Measurements from ENCODE around the gene TNC.
A peak's percentile ranks its signal among the peaks of the same experiment; 100 is the strongest.

Gene TNC

DNA sequence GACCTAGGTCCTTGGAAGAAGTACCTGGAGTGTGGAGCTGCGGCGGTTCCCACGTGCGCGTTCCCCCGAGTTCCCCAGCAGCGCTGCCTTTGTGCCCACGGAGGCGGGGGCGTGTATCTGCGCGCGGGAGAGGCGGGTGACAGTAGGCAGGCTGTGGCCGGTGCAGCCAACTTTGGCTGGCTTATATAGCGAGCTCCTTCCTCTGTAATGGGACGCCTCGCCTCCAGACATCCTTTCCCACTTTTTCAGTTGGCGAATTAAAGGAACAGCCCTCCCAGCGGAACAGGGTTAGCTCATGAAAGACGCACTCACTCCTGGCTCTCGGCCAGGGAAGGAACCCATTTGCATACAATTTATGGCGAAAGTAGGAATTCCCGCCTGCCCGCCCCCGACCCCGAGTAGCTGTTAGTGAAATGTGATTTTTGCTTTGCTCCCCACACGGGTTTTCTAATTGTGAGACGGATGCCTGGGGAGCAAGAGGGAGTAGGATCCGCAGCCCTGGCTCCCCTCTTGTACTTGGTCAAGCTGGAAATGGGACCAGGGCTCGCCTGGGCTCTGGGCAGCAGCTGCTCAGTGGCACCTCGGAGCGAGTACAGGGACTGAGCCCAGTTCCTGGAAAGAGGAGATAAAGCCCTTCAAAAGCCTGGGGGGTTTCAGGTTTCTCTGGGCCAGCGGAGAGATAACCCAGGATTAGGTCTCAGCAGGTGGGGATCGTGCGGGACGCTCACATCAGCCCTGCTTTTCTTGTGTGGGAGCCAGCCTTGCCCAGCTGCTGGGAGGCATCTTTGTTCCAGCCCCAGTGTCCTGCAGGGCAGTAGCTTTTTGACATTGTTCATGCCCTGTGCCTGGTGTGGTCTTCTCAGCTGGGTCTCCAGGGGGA is at the start of gene TNC:
TNC (minus strand) TSS at position 159 of the 880 bp plus-strand sequence. CDS start 27,139 bp downstream, outside the sequence.
- peak; percentile 95 for DNase-seq (ENCODE audit: low read depth)

DNA sequence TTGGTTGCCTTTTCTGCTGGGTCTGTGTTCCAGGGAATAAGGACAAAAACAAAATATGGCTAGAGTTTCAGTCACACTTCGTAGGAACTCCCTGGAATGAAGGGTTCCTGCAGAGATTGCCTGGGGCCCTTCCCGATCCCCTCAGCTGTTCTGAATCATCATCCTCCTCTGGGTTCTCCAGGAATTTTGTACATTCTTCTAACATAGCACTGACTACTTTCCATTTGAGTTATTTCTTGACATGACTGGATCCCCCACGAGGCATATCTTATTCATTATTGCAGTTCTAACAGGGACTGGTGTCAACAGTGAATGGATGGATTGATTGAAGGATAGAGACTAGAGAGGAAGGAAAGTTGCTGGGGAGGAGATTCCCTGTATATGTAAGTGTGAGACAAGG is 49.2 kb upstream of the TNC start:
- peak; percentile 96 for DNase-seq (ENCODE audit: low read depth)

DNA sequence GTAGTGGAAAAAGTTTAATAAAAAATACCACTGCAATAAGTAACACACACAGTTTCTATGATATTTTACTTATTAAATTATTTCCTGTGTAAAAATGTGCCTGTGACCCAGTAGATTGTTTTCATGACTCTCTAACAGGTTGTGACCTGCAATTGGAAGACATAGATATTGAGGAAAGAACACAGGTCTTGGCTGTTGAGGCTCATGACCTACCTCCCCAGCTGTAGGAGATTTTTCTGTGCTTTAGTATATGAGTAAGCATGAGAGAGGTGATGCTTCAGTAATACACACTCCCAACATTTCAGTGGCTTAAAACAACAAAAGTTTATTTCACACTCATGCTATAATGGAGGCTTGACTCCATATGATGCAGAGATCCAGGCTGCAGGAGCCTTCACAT is 47.3 kb upstream of the TNC start:
- DNase-seq (ENCODE audit: low read depth): no peak

DNA sequence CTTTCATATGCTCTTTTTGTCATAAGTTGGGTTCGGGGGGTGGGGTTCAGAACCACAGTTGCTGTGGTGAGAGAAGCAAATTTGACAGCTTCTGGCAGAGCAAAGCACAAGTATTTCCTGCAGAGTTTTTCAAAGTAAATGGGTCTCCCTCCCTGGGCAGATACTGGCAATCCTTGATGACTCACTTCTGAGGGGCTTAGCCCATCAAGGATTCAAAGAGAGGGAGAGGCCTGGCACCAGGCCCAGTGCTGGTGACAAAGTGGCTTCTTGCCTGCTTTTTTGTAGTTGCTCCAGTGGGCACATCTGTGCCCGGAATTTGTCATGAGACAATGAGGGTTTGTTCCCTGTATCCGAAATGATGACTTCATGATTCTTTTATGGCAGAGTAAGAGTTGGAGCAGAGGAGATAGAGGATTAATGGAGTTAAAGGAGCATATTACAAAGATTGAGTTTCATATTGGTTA is 46.6 kb upstream of the TNC start:
- peak; percentile 66 for DNase-seq (ENCODE audit: low read depth)

DNA sequence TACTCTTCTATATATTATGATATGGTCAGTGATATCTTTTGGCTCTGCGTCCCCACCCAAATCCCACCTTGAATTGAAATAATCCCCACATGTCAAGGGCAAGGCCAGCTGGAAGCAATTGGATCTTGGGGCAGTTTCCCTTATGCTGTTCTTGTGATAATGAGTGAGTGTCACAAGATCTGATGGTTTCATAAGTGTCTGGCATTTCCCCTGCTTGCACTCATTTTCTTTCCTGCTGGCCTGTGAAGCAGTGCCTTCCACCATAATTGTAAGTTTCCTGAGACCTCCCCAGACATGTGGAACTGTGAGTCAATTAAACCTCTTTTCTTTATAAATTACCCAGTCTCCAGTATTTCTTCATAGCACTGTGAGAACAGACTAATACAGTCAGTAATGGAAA is 45.0 kb upstream of the TNC start:
- DNase-seq (ENCODE audit: low read depth): no peak

DNA sequence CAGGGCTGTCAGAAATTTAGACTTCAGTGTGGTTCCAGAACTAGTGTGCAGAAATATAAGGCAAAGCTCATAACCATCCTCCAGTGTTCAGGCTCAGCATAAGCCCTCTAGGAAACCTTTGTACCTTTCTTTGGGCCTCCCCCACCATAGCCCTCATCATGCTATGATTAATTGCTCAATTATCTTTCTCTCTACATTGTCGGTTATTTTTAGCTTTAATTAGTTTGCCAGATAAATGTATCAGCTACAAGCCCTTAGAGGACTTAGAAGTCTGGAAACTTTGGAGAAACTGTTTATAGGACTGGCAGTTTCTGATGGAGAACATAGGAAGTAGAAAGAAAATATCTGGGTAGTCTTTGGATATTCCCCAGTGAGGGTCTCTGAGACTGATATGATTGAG is 43.5 kb upstream of the TNC start:
- DNase-seq (ENCODE audit: low read depth): no peak

GRCh38 chr9:115158661-115159481 is 40.9 kb upstream of the TNC start:
- DNase-seq (ENCODE audit: low read depth): peak; percentile 33

- DNase-seq (ENCODE audit: low read depth): peak; percentile 91
Observed at GRCh38 chr9:115157245-115157674, 39.3 kb upstream of the TNC start.

DNA sequence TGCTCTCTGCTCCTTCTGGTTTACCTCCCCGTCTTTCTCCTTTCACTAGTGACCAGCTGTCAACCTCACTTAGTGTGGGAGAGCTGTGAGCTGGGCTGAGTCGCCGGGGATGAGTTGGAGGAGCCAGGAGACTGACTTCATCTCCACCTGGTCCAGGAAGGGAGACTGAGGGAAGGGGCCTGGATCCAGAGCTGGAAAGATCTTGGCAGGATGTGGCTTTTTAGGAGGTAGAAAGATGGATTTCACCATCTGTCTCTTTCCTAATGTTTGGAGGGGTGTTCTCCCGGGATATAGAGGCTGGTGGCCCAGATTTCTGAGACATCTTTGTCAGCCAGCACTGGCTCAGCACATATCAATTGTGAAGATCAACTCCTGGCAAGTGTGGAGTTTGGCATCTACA is 37.1 kb upstream of the TNC start:
- no peak for DNase-seq (ENCODE audit: low read depth)

- no peak for DNase-seq (ENCODE audit: low read depth)
Observed at GRCh38 chr9:115154617-115155016, 36.7 kb upstream of the TNC start.

GRCh38 chr9:115152281-115152820 is 34.4 kb upstream of the TNC start:
- DNase-seq (ENCODE audit: low read depth): no peak

DNA sequence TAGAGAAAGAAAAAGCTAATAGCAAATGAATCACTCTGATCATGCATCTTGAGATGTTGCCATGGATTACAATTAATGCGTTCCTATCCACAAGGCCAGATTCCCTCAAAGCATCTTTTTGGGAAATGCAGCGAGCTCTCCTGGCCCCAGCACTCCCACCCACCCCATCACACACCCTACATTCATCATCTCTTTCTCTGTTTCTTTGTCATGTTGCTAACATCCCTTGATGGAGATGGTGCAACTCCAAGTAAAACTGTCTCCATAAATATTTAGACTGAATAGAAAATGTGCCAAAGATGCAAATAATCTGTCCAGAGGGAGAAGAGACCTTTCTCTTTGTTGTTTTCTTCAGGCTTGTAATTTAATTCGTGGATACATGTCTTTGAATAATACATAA is 30.8 kb upstream of the TNC start:
- DNase-seq (ENCODE audit: low read depth): no peak

DNA sequence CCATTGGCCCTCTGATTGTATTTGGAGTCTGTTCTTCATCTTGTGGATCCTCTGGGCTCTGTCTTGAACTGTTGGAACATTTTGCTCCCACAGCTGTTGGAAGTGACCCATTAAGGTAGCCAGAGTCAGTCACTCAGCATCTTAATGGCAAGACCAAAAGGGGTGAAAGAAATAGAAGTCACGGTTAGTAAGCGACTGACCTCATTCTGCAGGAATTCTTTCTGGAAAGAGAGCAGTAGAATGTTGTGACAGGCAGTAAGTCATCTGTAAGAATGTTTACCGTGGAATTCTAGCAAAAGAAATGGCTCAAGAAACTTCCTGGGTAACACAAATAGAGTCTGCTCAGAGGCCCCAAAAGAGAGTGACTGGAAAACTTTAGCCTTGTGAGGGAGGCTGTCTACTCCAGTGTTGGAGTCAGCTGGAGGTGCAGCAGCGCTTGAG is 28.6 kb upstream of the TNC start:
- DNase-seq (ENCODE audit: low read depth): peak; percentile 95

DNA sequence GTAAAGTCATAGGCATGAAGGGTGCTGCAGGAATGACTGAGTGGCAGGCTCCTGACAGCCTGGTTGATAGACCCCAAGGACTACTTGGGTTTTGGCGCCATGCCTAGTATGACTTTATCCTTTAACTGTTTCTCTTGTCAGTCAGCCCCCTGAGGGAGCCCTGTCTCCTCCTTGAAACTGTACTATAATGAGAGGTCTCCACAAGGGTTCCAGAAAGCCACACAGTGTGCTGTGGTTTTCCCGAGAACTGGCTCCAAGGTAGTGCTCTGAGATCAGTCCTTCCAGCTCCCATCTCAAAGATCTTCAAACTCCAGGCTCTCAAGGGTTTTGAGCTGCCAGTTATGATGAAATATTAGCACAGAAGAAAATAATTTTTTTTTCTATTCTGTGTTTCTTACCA is 26.7 kb upstream of the TNC start:
- DNase-seq (ENCODE audit: low read depth): no peak

DNA sequence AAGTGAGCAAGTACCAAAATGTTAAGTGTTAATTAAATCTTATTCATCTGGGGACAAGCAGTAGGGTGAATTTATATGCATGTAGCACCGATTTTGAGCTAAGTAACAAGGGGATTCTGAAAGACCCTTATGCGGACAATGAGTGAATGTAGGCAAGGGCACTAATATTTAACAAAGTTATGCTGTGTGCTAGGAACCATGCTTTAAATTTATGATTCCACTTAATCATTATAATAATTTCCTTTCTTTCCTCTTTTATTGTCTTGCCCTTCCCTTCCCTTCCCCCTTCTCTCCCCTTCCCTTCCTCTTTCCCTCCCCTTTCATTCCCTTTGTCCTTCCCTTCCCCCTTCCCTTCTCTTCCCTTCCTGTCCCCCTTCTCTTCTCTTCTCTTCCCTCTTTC is 25.7 kb upstream of the TNC start:
- DNase-seq (ENCODE audit: low read depth): no peak

- no peak for DNase-seq (ENCODE audit: low read depth)
Observed at GRCh38 chr9:115142517-115143270, 24.7 kb upstream of the TNC start.

GRCh38 chr9:115142090-115142489 is 24.1 kb upstream of the TNC start:
- DNase-seq (ENCODE audit: low read depth): no peak

- peak; percentile 21 for DNase-seq (ENCODE audit: low read depth)
Observed at GRCh38 chr9:115141612-115142011, 23.7 kb upstream of the TNC start.

DNA sequence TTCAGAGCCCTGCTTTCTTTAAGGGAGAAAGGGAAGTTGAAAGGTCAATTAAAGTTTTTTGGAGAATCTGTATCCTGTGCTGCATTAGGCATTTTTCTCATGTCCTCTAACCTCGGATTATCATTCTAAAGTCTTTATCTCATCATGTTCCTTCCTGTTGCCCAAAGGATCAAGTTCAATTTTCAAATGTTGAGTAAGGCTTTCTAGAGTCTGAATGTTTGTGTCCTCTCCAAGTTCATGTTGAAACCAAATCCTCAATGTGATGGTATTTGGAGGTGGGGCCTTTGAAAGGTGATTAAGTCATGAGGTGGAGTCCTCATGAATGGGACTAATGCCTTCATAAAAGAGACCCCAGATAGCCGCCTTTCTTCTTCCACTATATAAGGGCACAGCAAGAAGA is 20.2 kb upstream of the TNC start:
- no peak for DNase-seq (ENCODE audit: low read depth)

GRCh38 chr9:115137526-115137925 is 19.6 kb upstream of the TNC start:
- no peak for DNase-seq (ENCODE audit: low read depth)

GRCh38 chr9:115135821-115136778 is 18.1 kb upstream of the TNC start:
- no peak for DNase-seq (ENCODE audit: low read depth)
